GM21825 (cell line): ENCODE data around the gene FEM1B.

Experiments used
- ATAC-seq: cut with Tn5 transposase; IDR thresholded peaks from one replicate; pipeline ENCODE4 v1.9.1; 2021; ENCODE audit warnings: mild to moderate bottlenecking, moderate library complexity; ENCODE audit not compliant: unreplicated experiment

Gene FEM1B

DNA sequence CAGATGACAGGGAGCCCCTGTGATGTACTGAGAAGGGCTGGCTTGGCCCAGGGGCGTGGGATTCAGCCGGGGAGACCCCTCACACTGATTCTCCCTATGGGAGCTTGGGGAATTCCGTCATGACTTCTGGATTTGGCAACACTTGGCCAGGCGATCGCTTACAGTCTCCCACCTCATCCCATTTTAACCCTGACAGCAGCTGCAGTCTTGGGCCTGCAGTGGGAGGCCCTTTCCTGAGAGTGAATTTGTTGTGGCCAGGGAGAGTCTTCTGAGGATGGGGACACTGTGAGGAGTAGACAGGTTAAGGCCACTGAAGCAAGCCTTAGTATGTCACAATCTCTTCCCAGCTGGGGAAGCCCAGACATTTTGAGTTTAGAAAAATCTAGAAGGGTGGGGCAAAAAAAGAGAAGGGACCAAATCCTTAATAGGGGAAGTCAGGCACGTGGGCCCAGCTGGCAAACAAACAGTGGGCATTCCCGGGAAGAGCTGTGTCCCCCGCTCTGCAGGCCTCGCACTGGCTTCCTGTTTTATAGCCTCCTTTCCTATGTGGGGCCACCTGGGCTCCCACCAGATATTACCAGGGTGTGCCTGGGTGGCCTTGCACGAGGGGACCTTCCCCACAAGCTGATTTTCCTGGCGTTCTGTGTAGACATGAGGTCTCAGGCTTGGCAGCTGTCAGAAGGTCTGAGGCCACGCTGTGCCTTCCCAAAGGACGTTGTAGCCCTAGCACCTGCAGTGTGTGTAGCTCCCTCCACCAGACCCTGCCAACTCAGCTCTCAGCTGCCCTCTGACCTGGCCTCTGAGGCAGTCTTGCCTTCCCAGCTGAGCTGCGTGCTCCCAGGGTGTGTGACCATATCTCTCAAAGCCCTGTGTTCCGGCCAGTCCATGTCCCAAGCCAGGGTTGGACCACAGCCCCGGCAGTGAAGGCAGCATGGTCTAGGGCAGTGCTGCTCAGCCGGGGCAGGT, 64.5 kb downstream of the FEM1B start:
- ATAC-seq, result no peak

DNA sequence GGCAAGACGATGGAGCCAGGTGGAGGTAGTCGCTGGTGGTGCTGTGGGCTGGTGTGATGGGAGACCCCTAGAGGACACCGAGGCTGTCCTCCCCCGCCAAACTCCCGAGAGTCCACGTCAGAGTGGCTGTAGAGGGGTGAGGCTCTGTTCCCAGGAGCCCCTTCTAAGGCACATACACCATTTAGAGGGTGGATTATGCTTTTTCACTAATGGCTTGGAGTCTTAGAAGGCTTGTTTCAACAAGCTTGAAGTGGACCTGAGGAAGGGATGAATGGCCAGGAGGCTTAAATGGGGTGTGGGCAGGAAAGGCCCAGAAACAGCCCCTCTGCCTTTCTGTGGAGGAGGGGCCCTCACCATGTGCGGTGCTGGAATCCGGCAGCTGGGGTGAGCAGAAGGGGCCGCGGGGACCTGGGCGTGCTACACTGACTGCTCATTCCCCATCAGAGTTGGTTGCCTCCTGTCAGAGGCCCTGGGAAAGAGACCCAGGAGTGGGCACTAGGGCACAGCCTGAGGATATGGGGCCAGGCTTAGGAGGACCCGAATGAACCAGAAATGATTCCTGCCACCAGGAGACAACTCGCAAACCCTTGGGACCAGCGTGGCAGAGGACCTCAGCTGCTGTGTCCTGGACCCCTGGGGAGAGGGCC, 66.2 kb downstream of the FEM1B start:
- ATAC-seq, result no peak

DNA sequence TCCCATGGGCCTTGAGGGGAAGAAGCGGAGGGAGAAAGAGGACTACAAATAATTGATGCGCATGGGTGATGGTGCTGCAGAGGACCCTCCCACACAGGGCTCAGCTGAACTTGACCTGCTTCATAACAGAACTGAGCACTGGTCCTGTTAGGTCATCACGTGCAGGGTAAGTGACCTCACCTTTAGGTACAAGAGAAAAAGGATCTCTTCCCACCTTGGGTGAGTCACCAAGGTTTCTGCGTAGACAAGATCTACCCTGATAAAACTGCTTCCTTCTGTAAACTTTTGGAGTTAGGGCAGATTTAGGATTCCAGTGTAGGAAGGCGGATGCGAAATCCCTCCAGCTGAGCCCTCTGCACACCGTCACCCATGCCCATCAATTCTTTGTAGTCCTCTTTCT, 67.1 kb downstream of the FEM1B start:
- no peak for ATAC-seq
